Peyer's patch (tissue), 4 donors: Measurements from ENCODE around the gene SMIM29.

Experiments
- POLR2A ChIP-seq, 2 donors: fragments of 450-650 bp; IDR thresholded peaks; one replicate each; pipeline ENCODE4 v1.5.1; 2017; ENCODE audit warnings: antibody characterized with exemption in 2 of 2, mild to moderate bottlenecking in 2 of 2, moderate library complexity in 2 of 2
- TF ChIP-seq, protein P1 (sequence below), 6 experiments: fragments of 450-650 bp in 4 of 6; fragments of 200-600 bp in 2 of 6; sonication (generic) in 1 of 6; IDR thresholded peaks; one replicate each; pipeline ENCODE4 v1.5.1; 2017 to 2019; ENCODE audit warnings: antibody characterized with exemption in 6 of 6, mild to moderate bottlenecking in 3 of 6, moderate library complexity in 1 of 6

DNA sequence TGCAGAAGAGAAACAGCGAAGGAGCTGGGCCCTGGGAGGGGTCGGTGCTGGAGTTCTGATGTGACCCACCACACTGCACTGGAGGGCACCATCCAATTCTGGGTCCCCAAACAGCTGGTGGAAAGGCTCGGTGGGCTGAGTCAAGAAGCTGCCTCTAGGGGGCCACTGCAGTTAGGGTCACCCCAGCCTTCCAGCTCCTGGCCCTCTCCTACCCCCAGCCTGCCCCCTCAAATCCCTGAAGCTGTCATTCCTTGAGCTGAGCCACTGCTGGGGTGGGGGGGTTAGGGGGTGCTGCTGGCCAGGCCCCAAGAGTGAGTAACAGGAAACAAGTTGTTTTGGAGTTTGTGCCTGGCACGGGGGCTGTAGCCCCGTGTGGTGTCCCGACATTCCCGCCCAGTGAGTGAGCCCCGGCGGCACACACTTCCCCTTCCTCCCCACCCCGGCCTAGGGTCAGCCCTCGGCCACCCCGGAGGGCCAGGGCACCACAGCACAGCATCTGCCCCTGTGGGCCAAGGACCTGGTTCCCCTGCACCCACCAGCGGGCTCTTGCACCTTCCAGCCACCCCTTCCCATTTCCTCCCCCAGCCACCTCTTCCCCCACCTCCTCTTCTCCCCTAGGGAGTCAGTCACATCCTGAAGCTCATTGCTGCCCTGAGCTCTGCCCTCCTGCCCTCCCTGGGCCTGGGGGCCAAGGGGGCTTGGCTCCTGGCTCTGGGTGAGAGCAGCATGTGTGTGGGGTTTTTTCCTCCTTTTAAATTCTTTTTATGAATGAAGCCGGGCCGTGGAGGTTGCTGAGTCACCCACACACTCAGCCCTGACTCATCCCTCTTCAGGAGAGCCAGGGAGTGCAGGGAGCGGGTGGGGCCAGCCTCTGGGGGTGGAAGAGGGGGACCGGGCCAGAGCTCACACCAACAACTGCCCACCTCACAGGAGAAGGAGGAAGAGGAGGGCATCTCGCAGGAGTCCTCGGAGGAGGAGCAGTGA, 4.6 kb downstream of the SMIM29 start:
- TF ChIP-seq, protein P1, sequence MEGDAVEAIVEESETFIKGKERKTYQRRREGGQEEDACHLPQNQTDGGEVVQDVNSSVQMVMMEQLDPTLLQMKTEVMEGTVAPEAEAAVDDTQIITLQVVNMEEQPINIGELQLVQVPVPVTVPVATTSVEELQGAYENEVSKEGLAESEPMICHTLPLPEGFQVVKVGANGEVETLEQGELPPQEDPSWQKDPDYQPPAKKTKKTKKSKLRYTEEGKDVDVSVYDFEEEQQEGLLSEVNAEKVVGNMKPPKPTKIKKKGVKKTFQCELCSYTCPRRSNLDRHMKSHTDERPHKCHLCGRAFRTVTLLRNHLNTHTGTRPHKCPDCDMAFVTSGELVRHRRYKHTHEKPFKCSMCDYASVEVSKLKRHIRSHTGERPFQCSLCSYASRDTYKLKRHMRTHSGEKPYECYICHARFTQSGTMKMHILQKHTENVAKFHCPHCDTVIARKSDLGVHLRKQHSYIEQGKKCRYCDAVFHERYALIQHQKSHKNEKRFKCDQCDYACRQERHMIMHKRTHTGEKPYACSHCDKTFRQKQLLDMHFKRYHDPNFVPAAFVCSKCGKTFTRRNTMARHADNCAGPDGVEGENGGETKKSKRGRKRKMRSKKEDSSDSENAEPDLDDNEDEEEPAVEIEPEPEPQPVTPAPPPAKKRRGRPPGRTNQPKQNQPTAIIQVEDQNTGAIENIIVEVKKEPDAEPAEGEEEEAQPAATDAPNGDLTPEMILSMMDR (IDR thresholded peaks at IDR 0.05) = peak in 1 of 6 experiments; percentile 3
- no peak for TF ChIP-seq POLR2A (IDR thresholded peaks at IDR 0.05)
